ENCODE results near the gene PROB1. TPM values are rescaled to one million over a fixed set of nuclear protein-coding genes. Genes with fewer than 3 reads are reported as not detected.
A peak's percentile ranks its signal among the peaks of the same experiment; 100 is the strongest.

Gene PROB1
- total RNA-seq, 1 experiment from 2014 or later = 3.4 TPM

- Histone ChIP-seq H3K23me2 (ENCODE audit: insufficient read length, low read depth, low read length, poor library complexity, severe bottlenecking) (no peaks in the 10 kb centered on the region), H2AFZ (ENCODE audit: low read length) (no peak overlapping the region), H3K23ac (ENCODE audit: insufficient read length, low read depth, low read length) (no peak overlapping the region), H3K4me1 (ENCODE audit: insufficient read depth, low read length) (peaks cover 3% of the 10 kb centered on the region; the same call in 1 of the 2 replicates), H4K20me1 (ENCODE audit: control insufficient read depth, insufficient read depth, insufficient read length) (no peaks in the 10 kb centered on the region), H2BK5ac (ENCODE audit: insufficient read length, low read length) (no peak overlapping the region), H3K79me2 (ENCODE audit: insufficient read depth, low read length) (no peaks in the 10 kb centered on the region), H4K91ac (ENCODE audit: insufficient read length, low read depth, low read length) (no peak overlapping the region), H2AK5ac (ENCODE audit: insufficient read length, low read length) (no peak overlapping the region), H4K5ac (ENCODE audit: insufficient read length, low read depth, low read length) (no peak overlapping the region), H3K27ac (ENCODE audit: insufficient read length, low read depth, low read length) (no peak overlapping the region), H3K4me2 (ENCODE audit: insufficient read depth, insufficient read length, low read length) (no peak overlapping the region), H3T11ph (ENCODE audit: low read length) (no peak overlapping the region), H3K9me3 (ENCODE audit: control insufficient read depth, low read depth, low read length) (no peaks in the 10 kb centered on the region), H3K56ac (ENCODE audit: insufficient read length, low read depth, low read length) (no peak overlapping the region), H2BK12ac (ENCODE audit: insufficient read length, low read depth, low read length) (no peak overlapping the region), H2BK120ac (ENCODE audit: low read depth, low read length, poor library complexity, severe bottlenecking) (no peak overlapping the region), H3K79me1 (ENCODE audit: insufficient read depth, low read depth, low read length, poor library complexity, severe bottlenecking) (no peaks in the 10 kb centered on the region), H3K4ac (ENCODE audit: low read depth, low read length) (no peak overlapping the region), H2BK15ac (ENCODE audit: low read depth, low read length) (no peak overlapping the region), H3K9ac (ENCODE audit: extremely low read depth, insufficient read length, low read length) (no peak overlapping the region), H4K8ac (replicated peaks; ENCODE audit: insufficient read length, low read depth, low read length) (no peak overlapping the region), H2BK20ac (ENCODE audit: low read depth, low read length, poor library complexity, severe bottlenecking) (no peak overlapping the region), H3K27me3 (ENCODE audit: insufficient read depth, low read length) (no peaks in the 10 kb centered on the region), H3K18ac (ENCODE audit: insufficient read length, low read depth, low read length) (no peak overlapping the region), H3K14ac (ENCODE audit: insufficient read depth, low read length) (no peak overlapping the region)
- TF ChIP-seq CTCF (conservative IDR thresholded peaks at IDR 0.05) = no peak
- Mint-ChIP-seq H3K27me3 (ENCODE audit: low read depth) (no peaks in the 10 kb centered on the region; the same call in 1 of the 2 replicates), H3K9me3 (no peaks in the 10 kb centered on the region), H3K4me1 (peaks cover 22 to 38% of the 10 kb centered on the region in 2 experiments), H3K4me3 (no peak overlapping the region), H3K36me3 (ENCODE audit: insufficient read depth in 1 of 3, low read depth in 3 of 3) (no peaks in the 10 kb centered on the region), H3K27ac (peak overlapping the region in 1 of 3 experiments; percentile 7; a peak in 1 of 7 replicates)
- no peak for DNase-seq
- no CpG with 5 or more reads among the region's 7 CpGs for WGBS (ENCODE audit: extremely low coverage, insufficient read length, low lambda C conversion rate)
Observed at GRCh38 chr5:139383993-139384590, 10.8 kb downstream of the PROB1 start.
